ENCODE measurements around the gene RNF150. TPM values are rescaled to one million over a fixed set of nuclear protein-coding genes. Genes with fewer than 3 reads are reported as not detected.
"Not testable (repeated sequence)": the region's sequence is repeated elsewhere in the genome, so short reads cannot be mapped to it uniquely, and the experiment has no call there.

The RNF150 gene
- total RNA-seq, 2 donors from 2014 or later, result 23.6 to 26.6 TPM

- no peak for DNase-seq (ENCODE audit: low spot score)
- intact Hi-C loops (cut with DNase I), result loop anchor here in 1 of 2 donors (5.0 kb wide), 1 partner anchor 749 kb away; no protein-coding TSS in a partner anchor
Observed at GRCh38 chr4:141098163-141098562, 35.1 kb downstream of the RNF150 start.

GRCh38 chr4:141090473-141090872 lies 42.8 kb downstream of the RNF150 start:
- DNase-seq (ENCODE audit: low spot score), result no peak
- intact Hi-C loops (cut with DNase I), result no loop called here

- intact Hi-C loops (cut with DNase I), result no loop called here
- DNase-seq (ENCODE audit: low spot score), result no peak
Observed at GRCh38 chr4:141081921-141082395, 51.3 kb downstream of the RNF150 start.

- DNase-seq (ENCODE audit: low spot score), result no peak
- intact Hi-C loops (cut with DNase I), result no loop called here
Observed at GRCh38 chr4:141080668-141081067, 52.6 kb downstream of the RNF150 start.

- intact Hi-C loops (cut with DNase I), result no loop called here
- DNase-seq (ENCODE audit: low spot score), result no peak
Observed at GRCh38 chr4:141079393-141079930, 53.8 kb downstream of the RNF150 start.

- no peak for DNase-seq (ENCODE audit: low spot score)
- intact Hi-C loops (cut with DNase I), result no loop called here
Observed at GRCh38 chr4:141078871-141079270, 54.4 kb downstream of the RNF150 start.

GRCh38 chr4:141077611-141078225 lies 55.6 kb downstream of the RNF150 start:
- intact Hi-C loops (cut with DNase I), result no loop called here
- DNase-seq (ENCODE audit: low spot score), result no peak

GRCh38 chr4:141075553-141075952 lies 57.7 kb downstream of the RNF150 start:
- no peak for DNase-seq (ENCODE audit: low spot score)
- intact Hi-C loops (cut with DNase I), result no loop called here

- no peak for DNase-seq (ENCODE audit: low spot score)
- intact Hi-C loops (cut with DNase I), result loop anchor here in 1 of 2 donors (5.0 kb wide), 1 partner anchor 658 kb away; no protein-coding TSS in a partner anchor
Observed at GRCh38 chr4:141074098-141074878, 59.0 kb downstream of the RNF150 start.

GRCh38 chr4:141066690-141067089 lies 66.6 kb downstream of the RNF150 start:
- DNase-seq (ENCODE audit: low spot score), result no peak
- intact Hi-C loops (cut with DNase I), result no loop called here

- no peak for DNase-seq (ENCODE audit: low spot score)
- intact Hi-C loops (cut with DNase I), result no loop called here
Observed at GRCh38 chr4:141065872-141066271, 67.4 kb downstream of the RNF150 start.

- intact Hi-C loops (cut with DNase I), result loop anchor here in 1 of 2 donors (5.0 kb wide), 1 partner anchor 1560 kb away; no protein-coding TSS in a partner anchor
- DNase-seq (ENCODE audit: low spot score), result no peak
Observed at GRCh38 chr4:141062651-141063050, 70.6 kb downstream of the RNF150 start.

GRCh38 chr4:141058591-141059512 lies 74.4 kb downstream of the RNF150 start:
- DNase-seq (ENCODE audit: low spot score), result no peak
- intact Hi-C loops (cut with DNase I), result no loop called here

- DNase-seq (ENCODE audit: low spot score), result no peak
- intact Hi-C loops (cut with DNase I), result no loop called here
Observed at GRCh38 chr4:141057582-141057981, 75.7 kb downstream of the RNF150 start.

GRCh38 chr4:141056473-141056872 lies 76.8 kb downstream of the RNF150 start:
- intact Hi-C loops (cut with DNase I), result no loop called here
- DNase-seq (ENCODE audit: low spot score), result no peak

- intact Hi-C loops (cut with DNase I), result no loop called here
- no peak for DNase-seq (ENCODE audit: low spot score)
Observed at GRCh38 chr4:141054446-141054845, 78.8 kb downstream of the RNF150 start.

GRCh38 chr4:141050999-141051398 lies 82.3 kb downstream of the RNF150 start:
- DNase-seq (ENCODE audit: low spot score); intact Hi-C loops (cut with DNase I): not testable (repeated sequence)

GRCh38 chr4:141047228-141047884 lies 85.9 kb downstream of the RNF150 start:
- DNase-seq (ENCODE audit: low spot score), result no peak
- intact Hi-C loops (cut with DNase I), result no loop called here

GRCh38 chr4:141046255-141046654 lies 87.0 kb downstream of the RNF150 start:
- intact Hi-C loops (cut with DNase I), result no loop called here
- DNase-seq (ENCODE audit: low spot score), result no peak

Measured in posterior vena cava (tissue), 2 donors.